Stimulated activated CD8-positive, alpha-beta memory T cell treated with anti-CD3 and anti-CD28 coated beads, Interleukin-4, amount 100 ng/mL, for 48 hours (primary cell): ENCODE data around the gene SLC8A1.

ENCODE experiments used
- DNase-seq: peaks from one replicate; pipeline ENCODE4 v3.0.0-alpha.2; 2020

SLC8A1 gene

GRCh38 chr2:40419364-40419762 lies 32.5 kb downstream of the SLC8A1 start:
- no peak for DNase-seq

- DNase-seq: no peak
Measured at GRCh38 chr2:40418614-40419363, 33.1 kb downstream of the SLC8A1 start.

GRCh38 chr2:40416486-40416885 lies 35.4 kb downstream of the SLC8A1 start:
- no peak for DNase-seq

GRCh38 chr2:40415391-40415790 lies 36.5 kb downstream of the SLC8A1 start:
- DNase-seq: no peak

- no peak for DNase-seq
Measured at GRCh38 chr2:40412456-40412855, 39.4 kb downstream of the SLC8A1 start.

- no peak for DNase-seq
Measured at GRCh38 chr2:40410695-40411094, 41.2 kb downstream of the SLC8A1 start.

GRCh38 chr2:40409734-40410133 lies 42.2 kb downstream of the SLC8A1 start:
- no peak for DNase-seq

GRCh38 chr2:40406485-40407289 lies 45.2 kb downstream of the SLC8A1 start:
- DNase-seq: no peak

- no peak for DNase-seq
Measured at GRCh38 chr2:40405465-40405864, 46.4 kb downstream of the SLC8A1 start.

GRCh38 chr2:40404517-40404916 lies 47.4 kb downstream of the SLC8A1 start:
- no peak for DNase-seq

GRCh38 chr2:40403233-40403836 lies 48.6 kb downstream of the SLC8A1 start:
- DNase-seq: no peak

- no peak for DNase-seq
Measured at GRCh38 chr2:40401896-40402295, 50.0 kb downstream of the SLC8A1 start.

GRCh38 chr2:40400336-40400953 lies 51.4 kb downstream of the SLC8A1 start:
- no peak for DNase-seq

- DNase-seq: no peak
Measured at GRCh38 chr2:40397765-40398164, 54.1 kb downstream of the SLC8A1 start.

- no peak for DNase-seq
Measured at GRCh38 chr2:40396124-40396523, 55.8 kb downstream of the SLC8A1 start.

- DNase-seq: no peak
Measured at GRCh38 chr2:40395169-40396073, 56.5 kb downstream of the SLC8A1 start.

- DNase-seq: no peak
Measured at GRCh38 chr2:40394597-40394996, 57.3 kb downstream of the SLC8A1 start.

- no peak for DNase-seq
Measured at GRCh38 chr2:40394031-40394430, 57.9 kb downstream of the SLC8A1 start.

GRCh38 chr2:40388161-40388560 lies 63.7 kb downstream of the SLC8A1 start:
- DNase-seq: no peak

GRCh38 chr2:40386177-40386576 lies 65.7 kb downstream of the SLC8A1 start:
- no peak for DNase-seq

GRCh38 chr2:40384714-40385113 lies 67.2 kb downstream of the SLC8A1 start:
- no peak for DNase-seq

- no peak for DNase-seq
Measured at GRCh38 chr2:40384233-40384632, 67.7 kb downstream of the SLC8A1 start.
